Activated T-helper 1 cell treated with anti-CD3 and anti-CD28 coated beads, Interleukin-12 subunit alpha, Interleukin-12 subunit beta, Interleukin-2, Interleukin-4 antibody, amounts not matched to agents 30 ng/mL and 10 ng/mL and 1 ng/mL, durations not matched to agents 14 hours and 24 hours and 36 hours (primary cell): ENCODE data around the gene IQCK. TPM values are rescaled to one million over a fixed set of nuclear protein-coding genes. Genes with fewer than 3 reads are reported as not detected.

ENCODE experiments used
- DNase-seq: peaks from one replicate; pipeline ENCODE4 v3.0.0; 2021; ENCODE audit warnings: low spot score
- H3K27ac Mint-ChIP-seq: one replicate; pipeline ENCODE4 v1.8.0; 2021; ENCODE audit warnings: mild to moderate bottlenecking, mixed read lengths
- H3K27me3 Mint-ChIP-seq: one replicate; pipeline ENCODE4 v1.8.0; 2022; ENCODE audit warnings: mild to moderate bottlenecking, moderate library complexity, mixed read lengths; ENCODE audit not compliant: insufficient read depth
- H3K36me3 Mint-ChIP-seq: one replicate; pipeline ENCODE4 v1.8.0; 2021; ENCODE audit warnings: low read depth, mixed read lengths
- H3K4me1 Mint-ChIP-seq: one replicate; pipeline ENCODE4 v1.8.0; 2021; ENCODE audit warnings: low read depth, mixed read lengths
- H3K4me3 Mint-ChIP-seq: one replicate; pipeline ENCODE4 v1.8.0; 2021; ENCODE audit warnings: mild to moderate bottlenecking, moderate library complexity, mixed read lengths
- H3K9me3 Mint-ChIP-seq: one replicate; pipeline ENCODE4 v1.8.0; 2021; ENCODE audit warnings: mixed read lengths
- intact Hi-C: fragments of 100-400 bp; cut with micrococcal nuclease; formaldehyde crosslinking; loops from one replicate; pipeline ENCODE4 v1.15.1; 2024
- total RNA-seq: library from RNA; stranded (reverse); gene quantifications from 2 replicates; pipeline ENCODE4 v1.2.3, GENCODE V29; 2022

IQCK gene
- total RNA-seq, 1 donor from 2014 or later = 2.0 TPM

- H3K27me3 Mint-ChIP-seq = no peaks in the 10 kb centered on the region
- no peaks in the 10 kb centered on the region for H3K36me3 Mint-ChIP-seq
- H3K4me1 Mint-ChIP-seq = no peaks in the 10 kb centered on the region
- intact Hi-C loops = no loop called here
- H3K27ac Mint-ChIP-seq = no peak overlapping the region
- no peak for DNase-seq
- no peak overlapping the region for H3K4me3 Mint-ChIP-seq
- no peaks in the 10 kb centered on the region for H3K9me3 Mint-ChIP-seq
Measured at GRCh38 chr16:19835196-19835595, 117.1 kb downstream of the IQCK start.

GRCh38 chr16:19835968-19836421 is 117.9 kb downstream of the IQCK start:
- intact Hi-C loops = no loop called here
- no peak overlapping the region for H3K4me3 Mint-ChIP-seq

GRCh38 chr16:19837331-19837980 is 119.4 kb downstream of the IQCK start:
- no peak for DNase-seq
- no peak overlapping the region for H3K4me3 Mint-ChIP-seq
- no peaks in the 10 kb centered on the region for H3K36me3 Mint-ChIP-seq
- no peaks in the 10 kb centered on the region for H3K27me3 Mint-ChIP-seq
- H3K9me3 Mint-ChIP-seq = no peaks in the 10 kb centered on the region
- intact Hi-C loops = no loop called here
- H3K27ac Mint-ChIP-seq = no peak overlapping the region
- H3K4me1 Mint-ChIP-seq = no peaks in the 10 kb centered on the region

More at GRCh38 chr16:19835968-19836421, 117.9 kb downstream of the IQCK start:
- Mint-ChIP-seq H3K9me3 (no peaks in the 10 kb centered on the region), H3K27me3 (no peaks in the 10 kb centered on the region), H3K27ac (no peak overlapping the region), H3K4me1 (no peaks in the 10 kb centered on the region), H3K36me3 (no peaks in the 10 kb centered on the region)
- no peak for DNase-seq

GRCh38 chr16:19837984-19838707 is 120.1 kb downstream of the IQCK start:
- Mint-ChIP-seq H3K27me3 (peaks cover 1% of the 10 kb centered on the region), H3K4me1 (no peaks in the 10 kb centered on the region), H3K4me3 (no peak overlapping the region), H3K9me3 (no peaks in the 10 kb centered on the region), H3K36me3 (no peaks in the 10 kb centered on the region), H3K27ac (no peak overlapping the region)
- no peak for DNase-seq
- intact Hi-C loops = no loop called here

- Mint-ChIP-seq H3K36me3 (no peaks in the 10 kb centered on the region), H3K27ac (no peak overlapping the region), H3K4me1 (no peaks in the 10 kb centered on the region), H3K4me3 (no peak overlapping the region), H3K27me3 (peaks cover 4% of the 10 kb centered on the region), H3K9me3 (no peaks in the 10 kb centered on the region)
- intact Hi-C loops = no loop called here
- DNase-seq = no peak
Measured at GRCh38 chr16:19840524-19841110, 122.5 kb downstream of the IQCK start.

GRCh38 chr16:19841184-19841583 is 123.1 kb downstream of the IQCK start:
- Mint-ChIP-seq H3K27ac (no peak overlapping the region), H3K36me3 (no peaks in the 10 kb centered on the region), H3K4me3 (no peak overlapping the region), H3K27me3 (peaks cover 4% of the 10 kb centered on the region), H3K9me3 (no peaks in the 10 kb centered on the region), H3K4me1 (no peaks in the 10 kb centered on the region)
- intact Hi-C loops = no loop called here
- DNase-seq = no peak

- Mint-ChIP-seq H3K4me1 (no peaks in the 10 kb centered on the region), H3K4me3 (no peak overlapping the region), H3K27ac (no peak overlapping the region), H3K27me3 (peaks cover 4% of the 10 kb centered on the region), H3K9me3 (no peaks in the 10 kb centered on the region), H3K36me3 (no peaks in the 10 kb centered on the region)
- DNase-seq = no peak
- intact Hi-C loops = no loop called here
Measured at GRCh38 chr16:19842426-19843157, 124.5 kb downstream of the IQCK start.

GRCh38 chr16:19843371-19843770 is 125.3 kb downstream of the IQCK start:
- no peaks in the 10 kb centered on the region for H3K4me1 Mint-ChIP-seq
- intact Hi-C loops = no loop called here
- H3K4me3 Mint-ChIP-seq = no peak overlapping the region
- H3K27me3 Mint-ChIP-seq = peaks cover 4% of the 10 kb centered on the region
- DNase-seq = no peak
- H3K27ac Mint-ChIP-seq = no peak overlapping the region
- H3K9me3 Mint-ChIP-seq = no peaks in the 10 kb centered on the region
- no peaks in the 10 kb centered on the region for H3K36me3 Mint-ChIP-seq

GRCh38 chr16:19844945-19845641 is 127.0 kb downstream of the IQCK start:
- no peak for DNase-seq
- H3K27ac Mint-ChIP-seq = no peak overlapping the region
- intact Hi-C loops = no loop called here
- peaks cover 4% of the 10 kb centered on the region for H3K27me3 Mint-ChIP-seq
- no peaks in the 10 kb centered on the region for H3K36me3 Mint-ChIP-seq
- no peaks in the 10 kb centered on the region for H3K9me3 Mint-ChIP-seq
- no peak overlapping the region for H3K4me3 Mint-ChIP-seq
- H3K4me1 Mint-ChIP-seq = no peaks in the 10 kb centered on the region

GRCh38 chr16:19846436-19846835 is 128.4 kb downstream of the IQCK start:
- peaks cover 4% of the 10 kb centered on the region for H3K27me3 Mint-ChIP-seq
- H3K9me3 Mint-ChIP-seq = no peaks in the 10 kb centered on the region
- H3K36me3 Mint-ChIP-seq = no peaks in the 10 kb centered on the region
- no peak overlapping the region for H3K27ac Mint-ChIP-seq
- intact Hi-C loops = no loop called here
- H3K4me3 Mint-ChIP-seq = no peak overlapping the region
- H3K4me1 Mint-ChIP-seq = no peaks in the 10 kb centered on the region
- DNase-seq = no peak

GRCh38 chr16:19848756-19849155 is 130.7 kb downstream of the IQCK start:
- H3K9me3 Mint-ChIP-seq = no peaks in the 10 kb centered on the region
- no peaks in the 10 kb centered on the region for H3K27me3 Mint-ChIP-seq
- no peaks in the 10 kb centered on the region for H3K4me1 Mint-ChIP-seq
- H3K4me3 Mint-ChIP-seq = no peak overlapping the region
- no peak for DNase-seq
- intact Hi-C loops = no loop called here
- no peaks in the 10 kb centered on the region for H3K36me3 Mint-ChIP-seq
- no peak overlapping the region for H3K27ac Mint-ChIP-seq

- Mint-ChIP-seq H3K36me3 (no peaks in the 10 kb centered on the region), H3K27ac (no peak overlapping the region), H3K9me3 (no peaks in the 10 kb centered on the region), H3K27me3 (no peaks in the 10 kb centered on the region), H3K4me1 (no peaks in the 10 kb centered on the region), H3K4me3 (no peak overlapping the region)
- intact Hi-C loops = no loop called here
- DNase-seq = no peak
Measured at GRCh38 chr16:19850131-19850817, 132.2 kb downstream of the IQCK start.
